ENCODE measurements around the gene ALG2. TPM values are rescaled to one million over a fixed set of nuclear protein-coding genes. Genes with fewer than 3 reads are reported as not detected.
A peak's percentile ranks its signal among the peaks of the same experiment; 100 is the strongest.
"Not testable (repeated sequence)": the region's sequence is repeated elsewhere in the genome, so short reads cannot be mapped to it uniquely, and the experiment has no call there.

Gene ALG2
- total and polyA plus RNA-seq, 2 experiments from 2014 or later: 31.5 to 39.7 TPM

DNA sequence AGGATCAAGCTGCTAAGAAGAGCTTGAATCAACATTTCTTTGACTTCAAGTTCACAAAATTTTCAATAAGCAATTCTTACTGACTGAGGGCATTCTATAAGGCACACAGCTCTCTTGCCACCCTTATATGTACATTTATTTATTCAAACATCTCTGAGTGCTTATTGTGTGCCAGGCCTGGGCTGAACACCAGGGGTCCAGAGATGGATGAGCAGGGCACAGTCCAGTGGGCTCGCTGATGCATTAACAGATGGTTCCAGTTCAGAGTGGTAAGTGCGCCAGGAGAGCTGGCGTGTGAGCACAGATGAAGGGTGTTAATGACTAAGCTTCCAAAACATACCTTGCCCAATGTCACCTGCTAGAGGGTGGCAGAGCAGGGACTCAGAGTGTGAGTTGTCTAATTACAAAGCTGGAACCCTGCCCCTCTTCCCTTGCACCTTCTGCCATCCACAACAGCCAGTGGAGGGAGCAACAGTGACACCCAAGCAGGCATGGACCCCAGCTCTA lies 24.6 kb downstream of the ALG2 start:
- Histone ChIP-seq H4K20me1 (replicated peaks; ENCODE audit: insufficient read depth) (no peaks in the 10 kb centered on the region), H2AFZ (peak overlapping the region; percentile 76; the same call in 1 of the 2 replicates), H3K4me1 (ENCODE audit: insufficient read depth) (no peaks in the 10 kb centered on the region), H3K79me2 (replicated peaks; ENCODE audit: insufficient read depth) (no peaks in the 10 kb centered on the region), H3K36me3 (ENCODE audit: insufficient read depth) (no peaks in the 10 kb centered on the region), H3K27ac (ENCODE audit: low read depth) (no peak overlapping the region), H3K27me3 (ENCODE audit: insufficient read depth) (no peaks in the 10 kb centered on the region), H3K9me2 (ENCODE audit: insufficient read depth) (no peaks in the 10 kb centered on the region), H3K4me2 (no peak overlapping the region), H3K4me3 (no peak overlapping the region), H3F3A (replicated peaks; ENCODE audit: low read depth) (no peaks in the 10 kb centered on the region)
- Mint-ChIP-seq H3K27ac (no peak overlapping the region), H3K36me3 (ENCODE audit: low read depth) (no peaks in the 10 kb centered on the region), H3K9me3 (no peaks in the 10 kb centered on the region; the same call in 1 of the 3 replicates), H3K4me3 (no peak overlapping the region), H3K27me3 (ENCODE audit: insufficient read depth, low read depth, poor library complexity) (no peaks in the 10 kb centered on the region), H3K4me1 (peaks cover 8% of the 10 kb centered on the region; the same call in 2 of the 3 replicates)
- DNase-seq (ENCODE audit: low spot score): no peak
- no peak for ATAC-seq
- TF ChIP-seq, protein P1, sequence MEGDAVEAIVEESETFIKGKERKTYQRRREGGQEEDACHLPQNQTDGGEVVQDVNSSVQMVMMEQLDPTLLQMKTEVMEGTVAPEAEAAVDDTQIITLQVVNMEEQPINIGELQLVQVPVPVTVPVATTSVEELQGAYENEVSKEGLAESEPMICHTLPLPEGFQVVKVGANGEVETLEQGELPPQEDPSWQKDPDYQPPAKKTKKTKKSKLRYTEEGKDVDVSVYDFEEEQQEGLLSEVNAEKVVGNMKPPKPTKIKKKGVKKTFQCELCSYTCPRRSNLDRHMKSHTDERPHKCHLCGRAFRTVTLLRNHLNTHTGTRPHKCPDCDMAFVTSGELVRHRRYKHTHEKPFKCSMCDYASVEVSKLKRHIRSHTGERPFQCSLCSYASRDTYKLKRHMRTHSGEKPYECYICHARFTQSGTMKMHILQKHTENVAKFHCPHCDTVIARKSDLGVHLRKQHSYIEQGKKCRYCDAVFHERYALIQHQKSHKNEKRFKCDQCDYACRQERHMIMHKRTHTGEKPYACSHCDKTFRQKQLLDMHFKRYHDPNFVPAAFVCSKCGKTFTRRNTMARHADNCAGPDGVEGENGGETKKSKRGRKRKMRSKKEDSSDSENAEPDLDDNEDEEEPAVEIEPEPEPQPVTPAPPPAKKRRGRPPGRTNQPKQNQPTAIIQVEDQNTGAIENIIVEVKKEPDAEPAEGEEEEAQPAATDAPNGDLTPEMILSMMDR (conservative IDR thresholded peaks at IDR 0.05; ENCODE audit: low read depth in 2 of 2): peak in 1 of 2 experiments; percentile 11; a peak in 1 of 4 replicates
- no peak for TF ChIP-seq STAT1 (IDR thresholded peaks at IDR 0.05; ENCODE audit: unreplicated experiment)

DNA sequence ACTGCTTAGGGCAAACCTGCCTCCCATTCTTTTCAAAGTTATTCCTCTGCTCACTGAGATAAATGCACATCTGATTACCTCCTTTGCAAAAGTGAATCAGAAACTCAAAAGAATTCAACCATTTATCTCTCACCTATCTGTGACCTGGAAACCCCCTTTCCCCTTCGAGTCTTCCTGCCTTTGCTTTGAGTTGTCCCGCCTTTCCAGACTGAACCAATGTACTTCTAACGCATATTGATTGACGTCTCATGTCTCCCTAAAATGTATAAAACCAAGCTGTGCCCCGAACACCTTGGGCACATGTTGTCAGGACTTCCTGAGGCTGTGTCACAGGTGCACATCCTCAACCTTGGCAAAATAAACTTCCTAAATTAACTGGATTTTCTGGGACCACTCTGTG lies 25.3 kb downstream of the ALG2 start:
- not testable (repeated sequence) for H3K4me3 ChIP-seq; H3K4me1 Mint-ChIP-seq; H3K36me3 ChIP-seq (ENCODE audit: insufficient read depth); H3F3A ChIP-seq (replicated peaks; ENCODE audit: low read depth); H3K79me2 ChIP-seq (replicated peaks; ENCODE audit: insufficient read depth); H3K27me3 Mint-ChIP-seq (ENCODE audit: insufficient read depth, low read depth, poor library complexity); H3K4me1 ChIP-seq (ENCODE audit: insufficient read depth); ATAC-seq; H3K27me3 ChIP-seq (ENCODE audit: insufficient read depth); H3K27ac Mint-ChIP-seq; H3K27ac ChIP-seq (ENCODE audit: low read depth); H3K4me3 Mint-ChIP-seq; H4K20me1 ChIP-seq (replicated peaks; ENCODE audit: insufficient read depth); H3K9me2 ChIP-seq (ENCODE audit: insufficient read depth); H3K9me3 Mint-ChIP-seq; DNase-seq (ENCODE audit: low spot score); H3K36me3 Mint-ChIP-seq (ENCODE audit: low read depth); H3K4me2 ChIP-seq
- H2AFZ ChIP-seq: peak overlapping the region; percentile 63

GRCh38 chr9:99193466-99193821 lies 28.3 kb downstream of the ALG2 start:
- no peak for ATAC-seq
- Histone ChIP-seq H4K20me1 (replicated peaks; ENCODE audit: insufficient read depth) (no peaks in the 10 kb centered on the region), H3K36me3 (ENCODE audit: insufficient read depth) (no peaks in the 10 kb centered on the region), H3K79me2 (replicated peaks; ENCODE audit: insufficient read depth) (no peaks in the 10 kb centered on the region), H3K27me3 (ENCODE audit: insufficient read depth) (no peaks in the 10 kb centered on the region), H3K4me3 (no peak overlapping the region), H3F3A (replicated peaks; ENCODE audit: low read depth) (no peaks in the 10 kb centered on the region), H3K4me1 (ENCODE audit: insufficient read depth) (no peaks in the 10 kb centered on the region), H3K9me2 (ENCODE audit: insufficient read depth) (no peaks in the 10 kb centered on the region), H3K4me2 (no peak overlapping the region), H2AFZ (no peak overlapping the region), H3K27ac (ENCODE audit: low read depth) (no peak overlapping the region)
- Mint-ChIP-seq H3K4me1 (peaks cover 8% of the 10 kb centered on the region; the same call in 2 of the 3 replicates), H3K4me3 (no peak overlapping the region), H3K27ac (no peak overlapping the region), H3K9me3 (no peaks in the 10 kb centered on the region; the same call in 1 of the 3 replicates), H3K27me3 (ENCODE audit: insufficient read depth, low read depth, poor library complexity) (peaks cover 1% of the 10 kb centered on the region), H3K36me3 (ENCODE audit: low read depth) (no peaks in the 10 kb centered on the region)
- DNase-seq (ENCODE audit: low spot score): no peak
- TF ChIP-seq JUNB (IDR thresholded peaks at IDR 0.05; ENCODE audit: unreplicated experiment): no peak
- TF ChIP-seq, protein P2, sequence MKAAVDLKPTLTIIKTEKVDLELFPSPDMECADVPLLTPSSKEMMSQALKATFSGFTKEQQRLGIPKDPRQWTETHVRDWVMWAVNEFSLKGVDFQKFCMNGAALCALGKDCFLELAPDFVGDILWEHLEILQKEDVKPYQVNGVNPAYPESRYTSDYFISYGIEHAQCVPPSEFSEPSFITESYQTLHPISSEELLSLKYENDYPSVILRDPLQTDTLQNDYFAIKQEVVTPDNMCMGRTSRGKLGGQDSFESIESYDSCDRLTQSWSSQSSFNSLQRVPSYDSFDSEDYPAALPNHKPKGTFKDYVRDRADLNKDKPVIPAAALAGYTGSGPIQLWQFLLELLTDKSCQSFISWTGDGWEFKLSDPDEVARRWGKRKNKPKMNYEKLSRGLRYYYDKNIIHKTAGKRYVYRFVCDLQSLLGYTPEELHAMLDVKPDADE (IDR thresholded peaks at IDR 0.05): no peak
- TF ChIP-seq, protein P1 (conservative IDR thresholded peaks at IDR 0.05; ENCODE audit: low read depth in 2 of 2): no peak
